GM12892 (cell line): ENCODE measurements around the gene ATF6.

Experiments
- POLR2A ChIP-seq: IDR thresholded peaks from 2 replicates; pipeline ENCODE4 v1.6.1; 2011; ENCODE audit warnings: low read depth, low read length, control low read depth
- POLR2AphosphoS5 ChIP-seq: IDR thresholded peaks from 2 replicates; pipeline ENCODE4 v1.6.1; 2011; ENCODE audit warnings: low read depth, low read length, control low read depth
- TAF1 ChIP-seq: IDR thresholded peaks from 2 replicates; pipeline ENCODE4 v1.6.1; 2011; ENCODE audit warnings: low read depth, mild to moderate bottlenecking, control low read depth, low read length, borderline replicate concordance

- TF ChIP-seq POLR2A (no peak), POLR2AphosphoS5 (no peak), TAF1 (no peak)
These were observed 118.4 kb downstream of the ATF6 start for GRCh38 chr1:161884475-161884874.
